Omental fat pad (tissue), 4 donors: ENCODE data around the gene TPCN2. TPM values are rescaled to one million over a fixed set of nuclear protein-coding genes. Genes with fewer than 3 reads are reported as not detected.

Experiments used
- ATAC-seq: fragments of 150-250 bp; one replicate; pipeline ENCODE4 v1.9.1; 2016; ENCODE audit warnings: mild to moderate bottlenecking, moderate library complexity; ENCODE audit not compliant: low FRiP score
- DNase-seq: peaks from one replicate; pipeline ENCODE4 v3.0.0-alpha.2; 2019; ENCODE audit warnings: low spot score
- total RNA-seq, 4 donors: library from RNA; depleted of rRNA; stranded (reverse); fragments of >200 nt; gene quantifications; one replicate each; pipeline ENCODE4 v1.1.0, GENCODE V29; 2016
- TF ChIP-seq, protein P1 (sequence below), 3 donors: fragments of 450-650 bp; IDR thresholded peaks; one replicate each; pipeline ENCODE4 v1.5.1; 2016 to 2017; ENCODE audit warnings: antibody characterized with exemption in 3 of 3, mild to moderate bottlenecking in 3 of 3, moderate library complexity in 2 of 3

TPCN2 gene
- total RNA-seq, 4 donors from 2014 or later = 11.8 to 23.3 (median 15.4) TPM

DNA sequence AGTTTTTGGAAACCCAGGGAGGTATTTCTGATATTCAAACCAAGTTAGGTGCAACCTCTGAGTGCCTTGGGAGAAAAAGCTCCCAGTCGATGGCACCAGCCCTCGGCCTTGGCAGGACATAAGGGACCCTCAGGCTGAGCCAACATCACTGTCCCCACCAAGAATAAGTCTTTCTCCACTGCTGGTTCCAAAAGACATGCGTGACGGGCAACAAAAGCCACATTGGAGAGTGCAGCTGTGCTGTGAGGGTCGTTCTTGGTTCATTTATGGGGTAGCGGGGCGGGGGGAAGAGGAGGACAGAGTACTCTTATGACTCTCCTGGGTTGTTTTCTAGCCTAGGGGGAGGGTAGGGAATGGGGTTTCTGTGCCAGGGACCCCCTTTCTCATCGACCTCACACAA, 11.2 kb upstream of the TPCN2 start:
- DNase-seq = no peak
- TF ChIP-seq, protein P1, sequence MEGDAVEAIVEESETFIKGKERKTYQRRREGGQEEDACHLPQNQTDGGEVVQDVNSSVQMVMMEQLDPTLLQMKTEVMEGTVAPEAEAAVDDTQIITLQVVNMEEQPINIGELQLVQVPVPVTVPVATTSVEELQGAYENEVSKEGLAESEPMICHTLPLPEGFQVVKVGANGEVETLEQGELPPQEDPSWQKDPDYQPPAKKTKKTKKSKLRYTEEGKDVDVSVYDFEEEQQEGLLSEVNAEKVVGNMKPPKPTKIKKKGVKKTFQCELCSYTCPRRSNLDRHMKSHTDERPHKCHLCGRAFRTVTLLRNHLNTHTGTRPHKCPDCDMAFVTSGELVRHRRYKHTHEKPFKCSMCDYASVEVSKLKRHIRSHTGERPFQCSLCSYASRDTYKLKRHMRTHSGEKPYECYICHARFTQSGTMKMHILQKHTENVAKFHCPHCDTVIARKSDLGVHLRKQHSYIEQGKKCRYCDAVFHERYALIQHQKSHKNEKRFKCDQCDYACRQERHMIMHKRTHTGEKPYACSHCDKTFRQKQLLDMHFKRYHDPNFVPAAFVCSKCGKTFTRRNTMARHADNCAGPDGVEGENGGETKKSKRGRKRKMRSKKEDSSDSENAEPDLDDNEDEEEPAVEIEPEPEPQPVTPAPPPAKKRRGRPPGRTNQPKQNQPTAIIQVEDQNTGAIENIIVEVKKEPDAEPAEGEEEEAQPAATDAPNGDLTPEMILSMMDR (IDR thresholded peaks at IDR 0.05) = no peak

DNA sequence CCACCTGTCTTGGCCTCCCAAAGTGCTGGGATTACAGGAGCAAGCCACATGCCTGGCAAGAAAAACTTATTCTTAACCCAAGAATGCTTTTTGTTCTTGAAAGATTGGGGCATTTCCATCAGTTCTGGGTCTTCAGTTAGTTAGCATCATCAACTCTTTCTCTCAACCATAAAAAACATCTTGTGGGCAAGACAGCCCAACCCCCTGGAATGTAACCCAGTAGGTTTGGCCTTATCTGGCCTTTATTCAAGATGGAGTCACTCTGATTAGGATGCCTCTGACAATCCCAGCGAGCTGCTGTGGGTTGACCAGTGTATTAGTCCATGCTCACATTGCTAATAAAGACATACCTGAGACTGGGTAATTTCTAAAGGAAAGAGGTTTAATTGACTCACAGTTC, 9.2 kb upstream of the TPCN2 start:
- DNase-seq (no peak), ATAC-seq (no peak)
- TF ChIP-seq, protein P1 (IDR thresholded peaks at IDR 0.05) = no peak

More for the DNA sequence above, 11.2 kb upstream of the TPCN2 start:
- no peak for ATAC-seq

DNA sequence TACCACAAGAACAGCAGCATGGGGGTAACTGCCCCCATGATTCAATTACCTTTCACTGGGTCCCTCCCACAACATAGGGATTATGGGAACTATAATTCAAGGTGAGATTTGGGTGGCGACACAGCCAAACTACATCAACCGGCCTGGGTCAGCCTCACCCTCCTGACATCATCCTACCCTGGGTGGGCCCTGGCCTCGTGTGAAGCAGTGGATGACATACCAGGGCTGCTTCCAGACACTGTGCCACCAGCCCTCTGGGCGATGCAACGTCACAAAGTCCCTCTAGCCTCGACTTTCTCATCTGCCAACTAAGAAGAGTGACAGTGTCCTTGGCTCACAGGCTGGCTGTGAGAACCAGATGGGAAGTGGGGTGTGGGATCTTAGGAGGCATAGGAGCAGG, 8.7 kb upstream of the TPCN2 start:
- DNase-seq = no peak
- ATAC-seq = no peak
- TF ChIP-seq, protein P1 (IDR thresholded peaks at IDR 0.05) = no peak

DNA sequence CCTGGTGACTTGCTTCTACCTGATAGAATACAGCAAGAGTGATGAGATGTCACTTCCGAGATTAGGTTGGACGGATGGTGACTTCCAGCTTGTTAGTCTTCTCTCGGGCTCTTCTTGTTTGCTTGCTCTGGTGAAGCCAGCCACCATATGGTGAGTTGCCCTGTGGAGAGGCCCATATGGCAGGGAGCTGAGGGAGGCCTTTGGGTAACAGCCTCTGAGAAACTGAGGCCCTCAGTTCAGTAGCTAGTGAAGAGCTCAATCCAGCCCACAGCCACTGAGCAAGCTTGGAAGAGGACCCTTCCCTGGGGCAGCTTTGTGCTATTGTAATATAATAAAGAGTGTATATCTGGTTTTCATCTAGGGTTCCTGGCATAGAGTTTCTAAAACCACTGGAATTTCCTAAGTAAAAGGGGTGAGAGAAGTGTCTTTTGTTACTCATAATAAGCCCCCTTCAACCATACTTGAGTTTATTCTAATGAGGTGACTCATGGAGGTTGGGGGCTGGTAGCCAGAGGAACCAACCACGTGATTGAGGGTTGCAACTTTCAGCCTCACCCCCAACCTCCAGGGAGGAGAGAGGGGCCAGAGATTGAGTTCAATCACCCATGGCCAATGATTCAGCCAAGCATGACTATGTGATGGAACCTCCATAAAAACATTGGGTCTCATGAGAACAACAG, 8.0 kb upstream of the TPCN2 start:
- TF ChIP-seq, protein P1 (IDR thresholded peaks at IDR 0.05) = no peak
- ATAC-seq (no peak), DNase-seq (no peak)

DNA sequence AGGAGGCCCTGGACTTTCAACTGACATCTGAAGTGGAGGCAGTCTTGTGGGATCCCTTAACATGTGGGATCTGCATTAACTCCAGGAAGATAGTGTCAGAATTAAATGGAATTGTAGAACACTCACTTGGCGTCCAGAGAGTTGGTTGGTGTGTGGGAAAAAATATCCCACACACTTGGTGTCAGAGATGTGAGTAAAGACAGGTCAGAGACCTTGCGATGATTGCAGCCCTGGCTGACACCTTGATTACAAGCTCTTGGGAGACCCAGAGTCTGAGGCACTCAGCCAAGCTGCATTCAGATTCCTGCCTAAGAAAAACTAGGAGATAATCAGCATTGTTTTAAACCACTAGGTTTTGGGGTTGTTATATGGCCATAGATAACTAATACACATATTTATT, 7.2 kb upstream of the TPCN2 start:
- ATAC-seq = no peak
- DNase-seq = no peak
- TF ChIP-seq, protein P1 (IDR thresholded peaks at IDR 0.05) = no peak

DNA sequence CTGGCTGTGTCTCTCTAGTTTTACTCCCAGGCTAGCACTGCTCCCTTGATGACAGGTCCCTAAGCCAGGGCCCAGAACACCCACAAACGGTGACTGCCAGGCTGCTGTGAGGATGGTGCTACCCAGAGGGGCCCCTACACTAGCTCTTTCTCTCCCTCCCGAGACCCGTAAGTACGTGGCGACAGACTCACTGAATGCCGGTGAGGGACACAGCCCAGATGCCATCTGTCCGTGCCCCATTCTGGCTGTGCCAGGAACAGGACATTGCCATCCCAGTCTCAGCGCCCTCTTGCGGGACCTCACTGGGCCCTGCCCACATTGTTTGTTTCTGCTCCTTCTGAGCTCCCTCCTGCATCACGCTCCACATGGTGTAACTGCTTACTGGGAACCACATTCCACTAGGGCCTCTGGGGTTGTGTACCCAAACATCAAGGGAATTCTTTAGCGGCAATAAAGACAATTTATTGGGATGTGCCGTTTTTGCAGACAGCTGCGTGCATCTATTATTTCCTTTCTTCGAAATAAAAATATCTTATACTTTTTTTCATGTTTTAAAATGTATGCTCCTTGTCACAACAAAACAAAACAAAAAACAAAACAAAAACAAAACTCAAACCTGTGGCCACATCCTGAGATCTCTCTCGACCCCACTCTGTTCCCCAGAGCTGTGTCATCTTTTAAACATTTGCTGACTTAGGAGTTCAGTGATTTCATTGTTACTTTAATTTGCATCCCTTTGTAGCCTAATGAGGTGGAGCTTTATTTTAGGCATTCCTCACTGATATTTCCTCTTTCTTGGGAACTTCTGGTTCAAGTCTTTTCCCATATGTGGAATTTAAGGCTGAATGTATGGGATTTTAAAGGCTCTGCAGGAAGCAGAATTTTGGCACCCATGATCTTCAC, 4.4 kb upstream of the TPCN2 start:
- DNase-seq (peak; percentile 34), ATAC-seq (no peak)
- TF ChIP-seq, protein P1 (IDR thresholded peaks at IDR 0.05) = no peak
